Measurements from ENCODE around the gene PDGFC. TPM values are rescaled to one million over a fixed set of nuclear protein-coding genes. Genes with fewer than 3 reads are reported as not detected.

PDGFC gene
- polyA plus RNA-seq, 1 donor (not counting 4 experiments of a cell fraction or from before 2014, with no cell fraction given): 29.7 TPM

- Histone ChIP-seq H2AFZ (ENCODE audit: control insufficient read depth, low read length) (no peak overlapping the region), H3K79me2 (ENCODE audit: control insufficient read depth, insufficient read depth, low read length) (peaks cover 37% of the 10 kb centered on the region), H3K4me3 (ENCODE audit: control insufficient read depth in 2 of 3, extremely low read depth in 1 of 3, insufficient read depth in 2 of 3, low read depth in 1 of 3, low read length in 3 of 3) (no peak overlapping the region), H3K4me1 (ENCODE audit: control insufficient read depth, extremely low read depth, insufficient read depth, low read length) (no peaks in the 10 kb centered on the region), H3K9ac (ENCODE audit: control insufficient read depth, extremely low read depth, insufficient read depth, low read length) (no peak overlapping the region), H3K27me3 (ENCODE audit: control insufficient read depth, extremely low read depth, insufficient read depth, low read length) (no peaks in the 10 kb centered on the region), H3K4me2 (ENCODE audit: control insufficient read depth, extremely low read depth, insufficient read depth, low read depth, low read length) (no peak overlapping the region), H3K9me1 (ENCODE audit: control insufficient read depth, extremely low read depth, insufficient read depth, low read length) (no peaks in the 10 kb centered on the region), H4K20me1 (ENCODE audit: control insufficient read depth, extremely low read depth, insufficient read depth, low read length) (no peaks in the 10 kb centered on the region), H3K27ac (ENCODE audit: control insufficient read depth, insufficient read depth, low read length) (no peak overlapping the region), H3K9me3 (ENCODE audit: control insufficient read depth, low read depth, low read length) (no peaks in the 10 kb centered on the region), H3K36me3 (ENCODE audit: control insufficient read depth in 2 of 2, extremely low read depth in 1 of 2, insufficient read depth in 2 of 2, low read length in 2 of 2) (no peaks in the 10 kb centered on the region)
- FAIRE-seq (no peak), DNase-seq (ENCODE audit: low read depth, low spot score) (no peak)
- dilution Hi-C loops (cut with MboI; ENCODE audit: extremely low pct_ligation_motif_present, low sequenced_read_pairs): no loop called here
- TF ChIP-seq EZH2 (IDR thresholded peaks at IDR 0.05; ENCODE audit: low read length): no peak
- TF ChIP-seq, protein P1, sequence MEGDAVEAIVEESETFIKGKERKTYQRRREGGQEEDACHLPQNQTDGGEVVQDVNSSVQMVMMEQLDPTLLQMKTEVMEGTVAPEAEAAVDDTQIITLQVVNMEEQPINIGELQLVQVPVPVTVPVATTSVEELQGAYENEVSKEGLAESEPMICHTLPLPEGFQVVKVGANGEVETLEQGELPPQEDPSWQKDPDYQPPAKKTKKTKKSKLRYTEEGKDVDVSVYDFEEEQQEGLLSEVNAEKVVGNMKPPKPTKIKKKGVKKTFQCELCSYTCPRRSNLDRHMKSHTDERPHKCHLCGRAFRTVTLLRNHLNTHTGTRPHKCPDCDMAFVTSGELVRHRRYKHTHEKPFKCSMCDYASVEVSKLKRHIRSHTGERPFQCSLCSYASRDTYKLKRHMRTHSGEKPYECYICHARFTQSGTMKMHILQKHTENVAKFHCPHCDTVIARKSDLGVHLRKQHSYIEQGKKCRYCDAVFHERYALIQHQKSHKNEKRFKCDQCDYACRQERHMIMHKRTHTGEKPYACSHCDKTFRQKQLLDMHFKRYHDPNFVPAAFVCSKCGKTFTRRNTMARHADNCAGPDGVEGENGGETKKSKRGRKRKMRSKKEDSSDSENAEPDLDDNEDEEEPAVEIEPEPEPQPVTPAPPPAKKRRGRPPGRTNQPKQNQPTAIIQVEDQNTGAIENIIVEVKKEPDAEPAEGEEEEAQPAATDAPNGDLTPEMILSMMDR (optimal IDR thresholded peaks at IDR 0.05 in 1 of 3, IDR thresholded peaks at IDR 0.05 in 1 of 3, conservative IDR thresholded peaks at IDR 0.05 in 1 of 3; ENCODE audit: extremely low read depth in 1 of 3, insufficient read depth in 2 of 3, low read length in 3 of 3): no peak
Measured at GRCh38 chr4:156913234-156913633, 58.4 kb downstream of the PDGFC start.

DNA sequence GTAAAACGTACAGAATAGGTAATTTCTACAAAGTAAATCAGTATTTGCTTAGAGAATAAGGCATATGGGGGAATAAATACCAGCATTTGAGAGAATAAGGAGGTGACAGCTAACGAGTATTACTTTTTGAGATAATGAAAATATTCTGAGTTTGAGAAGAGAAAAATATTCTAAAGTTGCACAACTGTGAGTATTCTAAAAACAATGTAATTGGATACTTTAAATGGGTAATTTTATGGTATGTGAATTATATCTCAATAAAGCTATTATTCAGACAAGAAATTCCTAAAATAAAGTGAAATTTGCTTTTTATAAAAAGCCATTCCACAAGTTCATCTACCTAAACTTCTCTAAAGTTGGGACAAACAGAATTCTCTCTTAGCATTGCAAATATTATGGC is 62.6 kb downstream of the PDGFC start:
- H3K9me3 ChIP-seq (ENCODE audit: control insufficient read depth, low read depth, low read length): no peaks in the 10 kb centered on the region
- TF ChIP-seq, protein P1 (optimal IDR thresholded peaks at IDR 0.05 in 1 of 3, IDR thresholded peaks at IDR 0.05 in 1 of 3, conservative IDR thresholded peaks at IDR 0.05 in 1 of 3; ENCODE audit: extremely low read depth in 1 of 3, insufficient read depth in 2 of 3, low read length in 3 of 3): no peak
- no peak for TF ChIP-seq EZH2 (IDR thresholded peaks at IDR 0.05; ENCODE audit: low read length)
- no peak overlapping the region for H2AFZ ChIP-seq (ENCODE audit: control insufficient read depth, low read length)
- dilution Hi-C loops (cut with MboI; ENCODE audit: extremely low pct_ligation_motif_present, low sequenced_read_pairs): no loop called here
- H3K9ac ChIP-seq (ENCODE audit: control insufficient read depth, extremely low read depth, insufficient read depth, low read length): no peak overlapping the region
- H3K4me2 ChIP-seq (ENCODE audit: control insufficient read depth, extremely low read depth, insufficient read depth, low read depth, low read length): no peak overlapping the region
- H3K36me3 ChIP-seq (ENCODE audit: control insufficient read depth in 2 of 2, extremely low read depth in 1 of 2, insufficient read depth in 2 of 2, low read length in 2 of 2): no peaks in the 10 kb centered on the region
- no peaks in the 10 kb centered on the region for H3K27me3 ChIP-seq (ENCODE audit: control insufficient read depth, extremely low read depth, insufficient read depth, low read length)
- no peak overlapping the region for H3K4me3 ChIP-seq (ENCODE audit: control insufficient read depth in 2 of 3, extremely low read depth in 1 of 3, insufficient read depth in 2 of 3, low read depth in 1 of 3, low read length in 3 of 3)
- peaks cover 27% of the 10 kb centered on the region for H3K79me2 ChIP-seq (ENCODE audit: control insufficient read depth, insufficient read depth, low read length)
- FAIRE-seq (no peak), DNase-seq (ENCODE audit: low read depth, low spot score) (no peak)
- H3K27ac ChIP-seq (ENCODE audit: control insufficient read depth, insufficient read depth, low read length): no peak overlapping the region
- no peaks in the 10 kb centered on the region for H4K20me1 ChIP-seq (ENCODE audit: control insufficient read depth, extremely low read depth, insufficient read depth, low read length)
- no peaks in the 10 kb centered on the region for H3K9me1 ChIP-seq (ENCODE audit: control insufficient read depth, extremely low read depth, insufficient read depth, low read length)
- peaks cover 9% of the 10 kb centered on the region for H3K4me1 ChIP-seq (ENCODE audit: control insufficient read depth, extremely low read depth, insufficient read depth, low read length)

Data from keratinocyte (primary cell).